Measurements from ENCODE around the gene SUSD2. TPM values are rescaled to one million over a fixed set of nuclear protein-coding genes. Genes with fewer than 3 reads are reported as not detected.
"Not testable (repeated sequence)": the region's sequence is repeated elsewhere in the genome, so short reads cannot be mapped to it uniquely, and the experiment has no call there.

Gene SUSD2
- total and polyA plus RNA-seq, 5 donors = 6.2 to 7.4 (median 7.2) TPM

DNA sequence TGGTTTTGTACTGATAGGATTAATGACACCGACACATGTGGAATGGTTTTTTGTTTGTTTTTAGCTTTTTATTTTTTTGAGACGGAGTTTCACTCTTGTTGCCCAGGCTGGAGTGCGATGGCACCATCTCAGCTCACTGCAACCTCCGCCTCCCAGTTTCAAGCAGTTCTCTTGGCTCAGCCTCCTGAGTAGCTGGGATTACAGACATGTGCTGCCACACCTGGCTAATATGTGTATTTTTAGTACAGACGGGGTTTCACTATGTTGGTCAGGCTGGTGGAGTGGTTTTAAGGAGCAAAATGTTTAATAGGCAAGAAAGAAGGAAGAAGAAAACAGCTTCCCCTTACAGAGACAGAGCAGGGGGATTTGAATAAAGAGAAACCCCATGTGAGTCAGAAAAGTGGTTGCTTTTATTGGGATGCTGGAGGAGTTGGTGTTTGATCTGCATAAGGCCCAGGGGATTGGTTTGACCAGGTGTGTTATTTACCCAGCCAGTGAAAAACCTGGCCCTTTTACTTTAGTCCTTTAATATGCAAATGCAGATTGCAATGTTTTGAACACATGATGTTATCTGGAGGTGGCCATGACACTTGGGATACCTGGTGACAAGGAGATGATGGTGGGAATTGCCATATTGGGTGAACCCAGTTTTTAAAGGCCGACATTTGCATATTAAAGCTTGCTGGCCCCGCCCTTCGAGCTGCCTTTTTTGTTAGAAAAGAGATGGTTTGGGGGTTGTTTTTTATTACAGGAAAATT lies 24.3 kb downstream of the SUSD2 start:
- 95% methylated on average over 8 of the region's 8 CpGs for WGBS
- Histone ChIP-seq H3K4me1 (ENCODE audit: control insufficient read depth, insufficient read depth, low read length) (peaks cover 10% of the 10 kb centered on the region), H3K4me3 (ENCODE audit: low read length) (no peak overlapping the region), H3K27ac (ENCODE audit: low read length) (no peak overlapping the region), H3K9me3 (ENCODE audit: control insufficient read depth, low read length) (no peaks in the 10 kb centered on the region), H3K27me3 (ENCODE audit: control insufficient read depth, insufficient read depth) (no peaks in the 10 kb centered on the region)
- ATAC-seq (no peak), DNase-seq (no peak)
- intact Hi-C loops (cut with DNase I) = no loop called here

- DNase-seq; H3K4me3 ChIP-seq (ENCODE audit: low read length); intact Hi-C loops (cut with DNase I); H3K4me1 ChIP-seq (ENCODE audit: control insufficient read depth, insufficient read depth, low read length); H3K27me3 ChIP-seq (ENCODE audit: control insufficient read depth, insufficient read depth); H3K9me3 ChIP-seq (ENCODE audit: control insufficient read depth, low read length): not testable (repeated sequence)
- peak in 1 of 2 donors; percentile 42 for ATAC-seq
- peak overlapping the region; percentile 58 for H3K27ac ChIP-seq (ENCODE audit: low read length)
- 79% methylated on average over 15 of the region's 15 CpGs for WGBS
Observed at GRCh38 chr22:24206460-24207263, 25.4 kb downstream of the SUSD2 start.

DNA sequence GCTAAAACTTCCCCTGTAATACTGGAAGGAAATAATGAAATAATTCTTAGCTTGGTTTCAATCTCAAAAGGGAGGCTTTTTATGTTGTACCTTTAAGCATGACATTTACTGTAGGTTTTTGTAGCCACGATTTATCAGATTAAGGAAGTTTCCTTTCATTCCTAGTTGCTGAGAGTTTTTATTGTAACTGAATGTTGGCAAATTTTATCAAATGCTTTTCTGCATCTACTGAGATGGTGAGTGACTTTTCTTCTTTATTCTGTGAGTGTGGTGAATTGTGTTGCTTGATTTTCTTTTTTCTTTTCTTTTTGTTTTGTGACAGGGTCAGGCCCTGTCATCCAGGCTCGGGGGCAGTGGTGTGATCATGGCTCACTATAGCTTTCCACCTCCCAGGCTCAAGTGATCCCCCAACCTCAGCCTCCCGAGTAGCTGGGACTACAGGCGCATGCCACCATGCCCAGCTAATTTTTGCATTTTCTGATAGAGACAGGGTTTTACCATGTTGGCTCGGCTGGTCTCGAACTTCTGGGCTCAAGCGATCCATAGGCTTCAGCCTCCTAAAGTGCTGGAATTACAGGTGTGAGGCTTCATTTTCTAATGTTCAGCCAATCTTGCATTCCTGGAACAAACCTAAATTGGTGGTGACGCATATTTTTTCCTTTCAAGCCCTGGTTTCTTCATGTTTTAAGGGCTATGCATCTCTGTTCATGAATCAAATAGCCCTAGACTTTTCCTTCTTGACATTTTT lies 26.2 kb downstream of the SUSD2 start:
- ATAC-seq (peak in 1 of 2 donors; percentile 45), DNase-seq (no peak)
- intact Hi-C loops (cut with DNase I) = no loop called here
- Histone ChIP-seq H3K27me3 (ENCODE audit: control insufficient read depth, insufficient read depth) (no peaks in the 10 kb centered on the region), H3K4me1 (ENCODE audit: control insufficient read depth, insufficient read depth, low read length) (peaks cover 10% of the 10 kb centered on the region), H3K9me3 (ENCODE audit: control insufficient read depth, low read length) (no peaks in the 10 kb centered on the region), H3K27ac (ENCODE audit: low read length) (peak overlapping the region; percentile 95), H3K4me3 (ENCODE audit: low read length) (no peak overlapping the region)
- whole genome bisulfite sequencing = 58% methylated on average over 8 of the region's 8 CpGs

DNA sequence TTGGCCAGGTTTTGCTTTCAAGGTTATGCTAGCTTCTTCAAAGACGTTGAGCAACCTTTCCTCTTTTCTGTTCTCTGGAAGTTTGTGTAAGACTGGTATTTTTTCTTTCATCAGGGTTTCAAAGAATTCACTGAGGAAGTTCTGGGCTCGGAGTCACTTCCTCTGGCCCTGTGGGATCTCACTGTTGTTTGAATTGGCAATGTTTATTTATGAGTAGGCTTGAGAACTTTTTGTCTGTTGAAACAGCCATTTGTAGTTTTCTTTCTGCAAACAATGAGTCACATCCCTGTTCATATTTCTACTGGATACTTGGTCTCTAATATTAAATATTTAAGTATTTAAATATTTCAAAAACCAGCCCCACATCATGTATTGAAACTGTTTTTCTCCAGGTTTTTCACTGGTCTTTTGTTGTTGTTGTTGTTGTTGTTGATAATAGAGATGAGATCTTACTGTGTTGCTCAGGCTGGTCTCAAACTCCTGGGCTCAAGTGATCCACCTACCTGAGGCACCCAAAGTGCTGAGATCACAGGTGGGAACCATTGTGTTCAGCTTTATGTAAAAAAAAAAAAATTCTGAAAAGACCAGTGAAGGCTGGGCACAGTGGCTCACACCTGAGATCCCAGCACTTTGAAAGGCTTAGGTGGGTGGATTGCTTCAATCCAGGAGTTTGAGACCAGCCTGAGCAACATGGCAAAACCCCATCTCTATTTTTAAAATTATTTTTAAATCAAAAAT lies 26.9 kb downstream of the SUSD2 start:
- ATAC-seq (peak; percentile 95), DNase-seq (peak; percentile 58 to 77 (median 74))
- no peak overlapping the region for H3K4me3 ChIP-seq (ENCODE audit: low read length)
- peaks cover 10% of the 10 kb centered on the region for H3K4me1 ChIP-seq (ENCODE audit: control insufficient read depth, insufficient read depth, low read length)
- no peaks in the 10 kb centered on the region for H3K9me3 ChIP-seq (ENCODE audit: control insufficient read depth, low read length)
- H3K27me3 ChIP-seq (ENCODE audit: control insufficient read depth, insufficient read depth) = no peaks in the 10 kb centered on the region
- peak overlapping the region; percentile 97 for H3K27ac ChIP-seq (ENCODE audit: low read length)
- intact Hi-C loops (cut with DNase I) = no loop called here
- WGBS = 13% methylated on average over 2 of the region's 2 CpGs

- Histone ChIP-seq H3K9me3 (ENCODE audit: control insufficient read depth, low read length) (no peaks in the 10 kb centered on the region), H3K27me3 (ENCODE audit: control insufficient read depth, insufficient read depth) (no peaks in the 10 kb centered on the region), H3K4me1 (ENCODE audit: control insufficient read depth, insufficient read depth, low read length) (peaks cover 10% of the 10 kb centered on the region), H3K4me3 (ENCODE audit: low read length) (no peak overlapping the region), H3K27ac (ENCODE audit: low read length) (no peak overlapping the region)
- intact Hi-C loops (cut with DNase I) = no loop called here
- ATAC-seq (no peak), DNase-seq (no peak)
- WGBS = 90% methylated on average over 3 of the region's 3 CpGs
Observed at GRCh38 chr22:24209016-24209415, 27.7 kb downstream of the SUSD2 start.

DNA sequence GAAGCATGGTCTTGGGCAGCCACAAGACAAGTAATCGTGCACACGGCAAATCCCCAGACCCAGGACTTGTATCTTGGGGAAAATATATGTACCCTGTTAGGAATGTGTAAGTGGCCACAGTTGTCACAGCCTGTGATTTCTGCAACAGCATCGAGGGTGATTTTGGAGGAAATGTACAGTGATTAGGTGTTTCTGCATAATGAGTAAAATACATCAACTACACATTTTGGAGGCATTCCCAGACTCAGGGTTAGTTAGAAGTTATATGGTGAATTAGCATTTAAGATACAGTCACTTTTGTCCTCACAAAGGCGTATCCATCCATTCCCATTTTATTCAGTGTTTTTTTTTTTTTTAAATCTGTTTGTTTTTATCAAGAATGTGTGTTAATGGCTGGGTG lies 28.4 kb downstream of the SUSD2 start:
- no peaks in the 10 kb centered on the region for H3K9me3 ChIP-seq (ENCODE audit: control insufficient read depth, low read length)
- ATAC-seq (no peak), DNase-seq (no peak)
- WGBS = 76% methylated on average over 4 of the region's 4 CpGs
- no peak overlapping the region for H3K4me3 ChIP-seq (ENCODE audit: low read length)
- intact Hi-C loops (cut with DNase I) = no loop called here
- no peaks in the 10 kb centered on the region for H3K27me3 ChIP-seq (ENCODE audit: control insufficient read depth, insufficient read depth)
- no peak overlapping the region for H3K27ac ChIP-seq (ENCODE audit: low read length)
- H3K4me1 ChIP-seq (ENCODE audit: control insufficient read depth, insufficient read depth, low read length) = peaks cover 10% of the 10 kb centered on the region

GRCh38 chr22:24210409-24210808 lies 29.1 kb downstream of the SUSD2 start:
- DNase-seq; ATAC-seq; intact Hi-C loops (cut with DNase I); H3K27ac ChIP-seq (ENCODE audit: low read length); H3K4me3 ChIP-seq (ENCODE audit: low read length); H3K9me3 ChIP-seq (ENCODE audit: control insufficient read depth, low read length); H3K27me3 ChIP-seq (ENCODE audit: control insufficient read depth, insufficient read depth); H3K4me1 ChIP-seq (ENCODE audit: control insufficient read depth, insufficient read depth, low read length): not testable (repeated sequence)
- 97% methylated on average over 11 of the region's 11 CpGs for WGBS

DNA sequence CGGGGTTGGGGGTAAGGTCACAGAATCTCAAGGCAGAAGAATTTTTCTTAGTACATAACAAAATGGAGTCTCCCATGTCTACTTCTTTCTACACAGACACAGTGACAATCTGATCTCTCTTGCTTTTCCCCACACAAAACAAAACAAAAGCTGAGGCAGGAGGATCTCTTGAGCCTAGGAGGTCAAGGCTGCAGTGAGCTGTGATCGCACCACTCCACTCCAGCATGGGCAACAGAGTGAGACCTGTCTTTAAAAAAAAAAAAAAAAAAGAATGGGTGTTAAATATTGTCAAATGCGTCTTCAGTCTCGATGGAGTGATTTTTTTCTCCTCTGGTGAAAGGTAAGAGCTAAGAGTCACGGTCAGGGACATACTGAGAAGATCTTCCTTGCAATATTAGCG lies 30.4 kb downstream of the SUSD2 start:
- H3K27me3 ChIP-seq (ENCODE audit: control insufficient read depth, insufficient read depth); H3K4me3 ChIP-seq (ENCODE audit: low read length); DNase-seq; ATAC-seq; H3K9me3 ChIP-seq (ENCODE audit: control insufficient read depth, low read length); intact Hi-C loops (cut with DNase I); H3K4me1 ChIP-seq (ENCODE audit: control insufficient read depth, insufficient read depth, low read length); H3K27ac ChIP-seq (ENCODE audit: low read length): not testable (repeated sequence)
- 92% methylated on average over 5 of the region's 6 CpGs for WGBS

GRCh38 chr22:24213111-24213510 lies 31.8 kb downstream of the SUSD2 start:
- H3K27me3 ChIP-seq (ENCODE audit: control insufficient read depth, insufficient read depth); H3K9me3 ChIP-seq (ENCODE audit: control insufficient read depth, low read length); ATAC-seq; intact Hi-C loops (cut with DNase I); H3K4me1 ChIP-seq (ENCODE audit: control insufficient read depth, insufficient read depth, low read length); H3K27ac ChIP-seq (ENCODE audit: low read length); H3K4me3 ChIP-seq (ENCODE audit: low read length); DNase-seq: not testable (repeated sequence)
- 96% methylated on average over 9 of the region's 9 CpGs for WGBS

GRCh38 chr22:24214467-24215285 lies 33.4 kb downstream of the SUSD2 start:
- 85% methylated on average over 12 of the region's 12 CpGs for whole genome bisulfite sequencing
- ATAC-seq = peak; percentile 56 to 67
- intact Hi-C loops (cut with DNase I) = no loop called here

More at GRCh38 chr22:24214467-24215285, 33.4 kb downstream of the SUSD2 start:
- Histone ChIP-seq H3K4me1 (ENCODE audit: control insufficient read depth, insufficient read depth, low read length) (no peaks in the 10 kb centered on the region), H3K27me3 (ENCODE audit: control insufficient read depth, insufficient read depth) (no peaks in the 10 kb centered on the region), H3K27ac (ENCODE audit: low read length) (no peak overlapping the region), H3K4me3 (ENCODE audit: low read length) (no peak overlapping the region), H3K9me3 (ENCODE audit: control insufficient read depth, low read length) (no peaks in the 10 kb centered on the region)
- no peak for DNase-seq
